OCI-LY1 (cell line): Measurements from ENCODE around the gene LHX6.

Experiments
- EZH2 ChIP-seq: fragments of 200-600 bp; sonication (generic), shearing (Covaris generic); IDR thresholded peaks from 2 replicates; pipeline ENCODE4 v1.8.0; 2017; ENCODE audit warnings: borderline replicate concordance, mixed run types, mild to moderate bottlenecking, antibody characterized with exemption, low read length, moderate library complexity, mixed read lengths
- TF ChIP-seq, protein P1 (sequence below): fragments of 200-600 bp; sonication (generic), shearing (Covaris generic); IDR thresholded peaks from 2 replicates; pipeline ENCODE4 v1.5.1; 2017; ENCODE audit warnings: mild to moderate bottlenecking, antibody characterized with exemption, low read length, moderate library complexity, mixed read lengths

DNA sequence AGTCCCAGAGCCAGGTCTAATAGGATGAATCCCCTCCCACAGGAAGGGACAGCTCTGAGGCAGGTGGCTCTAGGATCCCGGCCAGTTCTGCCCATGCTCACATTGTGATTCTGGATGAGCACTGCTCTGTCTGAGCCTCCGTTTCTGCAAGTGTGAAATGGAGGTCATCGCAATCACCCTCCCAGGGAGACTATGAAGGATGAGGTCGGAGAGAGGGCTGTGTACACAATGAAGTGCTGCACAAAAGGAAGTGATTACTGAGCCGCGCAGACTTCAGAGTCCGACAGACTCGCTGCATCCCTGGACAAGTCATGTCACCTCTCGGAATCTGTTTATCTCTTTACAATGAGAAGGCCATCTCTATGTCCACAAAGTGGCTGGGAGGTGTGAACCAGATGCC is 21.7 kb downstream of the LHX6 start:
- TF ChIP-seq, protein P1, sequence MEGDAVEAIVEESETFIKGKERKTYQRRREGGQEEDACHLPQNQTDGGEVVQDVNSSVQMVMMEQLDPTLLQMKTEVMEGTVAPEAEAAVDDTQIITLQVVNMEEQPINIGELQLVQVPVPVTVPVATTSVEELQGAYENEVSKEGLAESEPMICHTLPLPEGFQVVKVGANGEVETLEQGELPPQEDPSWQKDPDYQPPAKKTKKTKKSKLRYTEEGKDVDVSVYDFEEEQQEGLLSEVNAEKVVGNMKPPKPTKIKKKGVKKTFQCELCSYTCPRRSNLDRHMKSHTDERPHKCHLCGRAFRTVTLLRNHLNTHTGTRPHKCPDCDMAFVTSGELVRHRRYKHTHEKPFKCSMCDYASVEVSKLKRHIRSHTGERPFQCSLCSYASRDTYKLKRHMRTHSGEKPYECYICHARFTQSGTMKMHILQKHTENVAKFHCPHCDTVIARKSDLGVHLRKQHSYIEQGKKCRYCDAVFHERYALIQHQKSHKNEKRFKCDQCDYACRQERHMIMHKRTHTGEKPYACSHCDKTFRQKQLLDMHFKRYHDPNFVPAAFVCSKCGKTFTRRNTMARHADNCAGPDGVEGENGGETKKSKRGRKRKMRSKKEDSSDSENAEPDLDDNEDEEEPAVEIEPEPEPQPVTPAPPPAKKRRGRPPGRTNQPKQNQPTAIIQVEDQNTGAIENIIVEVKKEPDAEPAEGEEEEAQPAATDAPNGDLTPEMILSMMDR: no peak
- TF ChIP-seq EZH2: no peak
